ENCODE measurements around the gene CDH2.

GRCh38 chr18:28080876-28081300 lies 96.0 kb downstream of the CDH2 start:
- TF ChIP-seq CTCF (IDR thresholded peaks at IDR 0.05 in 8 of 11, conservative IDR thresholded peaks at IDR 0.05 in 3 of 11) (no peak), POLR2AphosphoS5 (IDR thresholded peaks at IDR 0.05) (no peak), POLR2A (IDR thresholded peaks at IDR 0.05) (no peak)
